Stimulated activated CD8-positive, alpha-beta memory T cell treated with anti-CD3 and anti-CD28 coated beads, Interleukin-12 subunit alpha, Interleukin-12 subunit beta, amount 100 ng/mL, for 24 hours (primary cell): ENCODE results near the gene POGK.

Experiments used
- DNase-seq: peaks from one replicate; pipeline ENCODE4 v3.0.0-alpha.2; 2020; ENCODE audit errors: extremely low read depth

Gene POGK

GRCh38 chr1:166903232-166903631, 64.0 kb downstream of the POGK start:
- no peak for DNase-seq

- DNase-seq: no peak
Measured at GRCh38 chr1:166905136-166905535, 65.9 kb downstream of the POGK start.

- DNase-seq: no peak
Measured at GRCh38 chr1:166905900-166906299, 66.6 kb downstream of the POGK start.
